Heart right ventricle (tissue), 16 donors: Measurements from ENCODE around the gene CEP112. TPM values are rescaled to one million over a fixed set of nuclear protein-coding genes. Genes with fewer than 3 reads are reported as not detected.
"Not testable (repeated sequence)": the region's sequence is repeated elsewhere in the genome, so short reads cannot be mapped to it uniquely, and the experiment has no call there.

Experiments
- ATAC-seq, 8 donors: fragments of 200-7000 bp; cut with Tn5 transposase; one replicate each; pipeline ENCODE4 v1.9.1; 2020; ENCODE audit warnings: mild to moderate bottlenecking in 8 of 8, moderate library complexity in 8 of 8, moderate number of reproducible peaks in 1 of 8
- DNase-seq, 2 donors: peaks; one replicate each; pipeline ENCODE4 v3.0.0-alpha.2; 2020
- H3K27ac ChIP-seq, 10 donors: fragments of 200-600 bp; sonication (generic) in 2 of 10; one replicate each; pipeline versions ENCODE4 v1.5.0 to v1.8.0; 2020 to 2022; ENCODE audit warnings: mild to moderate bottlenecking in 3 of 10
- H3K27me3 ChIP-seq, 7 donors: fragments of 200-600 bp; one replicate each; pipeline ENCODE4 v1.8.0; 2021 to 2022; ENCODE audit warnings: mild to moderate bottlenecking in 2 of 7
- H3K36me3 ChIP-seq, 9 donors: fragments of 200-600 bp; sonication (generic) in 1 of 9; one replicate each; pipeline versions ENCODE4 v1.5.0 to v1.8.0; 2020 to 2022; ENCODE audit warnings: mild to moderate bottlenecking in 2 of 9
- H3K4me1 ChIP-seq, 9 donors: fragments of 200-600 bp; sonication (generic) in 1 of 9; one replicate each; pipeline versions ENCODE4 v1.5.0 to v1.8.0; 2020 to 2022; ENCODE audit warnings: mild to moderate bottlenecking in 4 of 9
- H3K4me3 ChIP-seq, 10 donors: fragments of 200-600 bp; sonication (generic) in 2 of 10; one replicate each; pipeline versions ENCODE4 v1.5.0 to v1.8.0; 2020 to 2022; ENCODE audit warnings: mild to moderate bottlenecking in 7 of 10, moderate library complexity in 2 of 10
- H3K9me3 ChIP-seq, 11 donors: fragments of 200-600 bp in 10 of 11; sonication (generic) in 2 of 11; one replicate each; pipeline versions ENCODE4 v1.5.0 to v1.8.0; 2013 to 2022; ENCODE audit warnings: mild to moderate bottlenecking in 2 of 11, control low read depth in 1 of 11, moderate library complexity in 1 of 11
- CTCF ChIP-seq, 9 donors: fragments of 200-600 bp; sonication (generic) in 2 of 9; IDR thresholded peaks; one replicate each; pipeline versions ENCODE4 v1.5.0 to v1.8.0; 2021 to 2022; ENCODE audit warnings: antibody characterized with exemption in 9 of 9, mild to moderate bottlenecking in 5 of 9, moderate library complexity in 1 of 9
- WGBS, 2 donors: extraction: QIAGEN DNeasy Blood & Tissue Kit; methylation state at CpG; one replicate each; pipeline ENCODE4 v1.1.7; 2013; ENCODE audit warnings: inconsistent platforms in 1 of 2; 5-methylcytosine and 5-hydroxymethylcytosine counted together
- intact Hi-C, 10 donors: fragments of 100-400 bp; cut with DNase I; formaldehyde crosslinking; loops; one replicate each; pipeline versions ENCODE4 v1.11.1 to v1.14.2; 2022
- polyA plus RNA-seq, 2 donors: library from polyadenylated mRNA; stranded (reverse); fragments of 200-250 nt; gene quantifications; one replicate each; pipeline ENCODE4 v1.2.3, GENCODE V29; 2013
- total RNA-seq, 10 donors: library from RNA; stranded (reverse); fragmentation: NEBNext Ultra II Directional in 3 of 10; extraction: Animal tissue kit (Norgen Biotek cat#: 25700) in 3 of 10; gene quantifications; one replicate each; pipeline versions ENCODE4 v1.2.1 to v1.2.4, GENCODE V29; 2021 to 2023
- donor health status: Arrhythmogenic right ventricular cardiomyopathy.
- donor health status: ischemic (EF 13 %, LVEDD 7.1; RV severe dilation, severe dysfunction).
- donor health status: healthy with polysubstance abuse.
- donor health status: DM: no; HTN: yes; CAD: no.
- donor health status: DM: no; HTN: no; CAD: no.
- donor health status: ischemic (EF 25% LVEDD 6.9; RV normal size, moderate dysfunction).
- donor health status: ischemic (EF 25% LVEDD 5.7; RV mildly dilated, moderate dysfunction).
- donor health status: healthy.
- donor health status: DM: yes; HTN: yes; CAD: no.
- donor health status: Ischemic cardiomyopathy.
- donor health status: ischemic (EF 35%, LVEDD 5.7; RV mildly dilated, moderate dysfunction).
- donor health status: nonischemic (EF 11% LVEDD 7.7; RV severe dilation, severe dysfunction).
- donor health status: DM: yes; HTN: yes; CAD: no.
- donor health status: PGD.
- donor health status: ischemic (EF 29% LVEDD 5.4; RV normal size, mild dysfunction).
- donor health status: nonischemic (EF 23%, LVEDD 6.1; RV moderate dilation, normal function).

CEP112 gene
- total and polyA plus RNA-seq, 12 donors: 6.7 to 30.0 (median 16.3) TPM

GRCh38 chr17:65811043-65811442, 380.9 kb downstream of the CEP112 start:
- Histone ChIP-seq H3K4me1 (no peaks in the 10 kb centered on the region), H3K4me3 (no peak overlapping the region), H3K27me3 (no peaks in the 10 kb centered on the region), H3K9me3 (peaks cover 0 to 28% (median 7%) of the 10 kb centered on the region in 11 donors), H3K27ac (no peak overlapping the region), H3K36me3 (no peaks in the 10 kb centered on the region)
- DNase-seq: no peak
- no peak for ATAC-seq
- WGBS, 2 donors: 62 to 65% methylated on average over 3 of the region's 3 CpGs
- TF ChIP-seq CTCF (IDR thresholded peaks at IDR 0.05): no peak
- intact Hi-C loops: no loop called here

GRCh38 chr17:65809366-65809765, 382.6 kb downstream of the CEP112 start:
- WGBS, 2 donors: 72 to 79% methylated on average over 2 of the region's 2 CpGs
- TF ChIP-seq CTCF (IDR thresholded peaks at IDR 0.05): no peak
- ATAC-seq: no peak
- no peak for DNase-seq
- H3K36me3 ChIP-seq: no peaks in the 10 kb centered on the region
- no peaks in the 10 kb centered on the region for H3K27me3 ChIP-seq
- H3K4me1 ChIP-seq: no peaks in the 10 kb centered on the region
- no peak overlapping the region for H3K4me3 ChIP-seq
- H3K27ac ChIP-seq: no peak overlapping the region
- peaks cover 0 to 28% (median 7%) of the 10 kb centered on the region in 11 donors for H3K9me3 ChIP-seq
- intact Hi-C loops: no loop called here

GRCh38 chr17:65808566-65808965, 383.4 kb downstream of the CEP112 start:
- ATAC-seq: not testable (repeated sequence)
- 97 to 100% methylated on average over 1 of the region's 1 CpG for WGBS, 2 donors

GRCh38 chr17:65807361-65807760, 384.6 kb downstream of the CEP112 start:
- no peak for TF ChIP-seq CTCF (IDR thresholded peaks at IDR 0.05)
- no peak overlapping the region for H3K4me3 ChIP-seq
- no peaks in the 10 kb centered on the region for H3K4me1 ChIP-seq
- no peak for ATAC-seq
- peaks cover 0 to 38% (median 7%) of the 10 kb centered on the region in 11 donors for H3K9me3 ChIP-seq
- DNase-seq: no peak
- no peak overlapping the region for H3K27ac ChIP-seq
- H3K27me3 ChIP-seq: no peaks in the 10 kb centered on the region
- no peaks in the 10 kb centered on the region for H3K36me3 ChIP-seq
- intact Hi-C loops: no loop called here

More at GRCh38 chr17:65808566-65808965, 383.4 kb downstream of the CEP112 start:
- H3K36me3 ChIP-seq, H3K4me3 ChIP-seq, H3K27me3 ChIP-seq, intact Hi-C loops, H3K4me1 ChIP-seq, DNase-seq, H3K27ac ChIP-seq: not testable (repeated sequence)
- H3K9me3 ChIP-seq: peaks cover 0 to 28% (median 7%) of the 10 kb centered on the region in 11 donors

GRCh38 chr17:65801513-65801912, 390.4 kb downstream of the CEP112 start:
- Histone ChIP-seq H3K4me1 (no peaks in the 10 kb centered on the region), H3K36me3 (no peaks in the 10 kb centered on the region), H3K4me3 (no peak overlapping the region), H3K27ac (no peak overlapping the region), H3K27me3 (no peaks in the 10 kb centered on the region), H3K9me3 (peaks cover 0 to 33% (median 14%) of the 10 kb centered on the region in 11 donors)
- 95% methylated on average over 2 of the region's 2 CpGs for WGBS, 2 donors
- intact Hi-C loops: no loop called here
- DNase-seq: no peak
- ATAC-seq: no peak
- TF ChIP-seq CTCF (IDR thresholded peaks at IDR 0.05): no peak
